Natural killer cell (primary cell): ENCODE data around the gene SLFN12. TPM values are rescaled to one million over a fixed set of nuclear protein-coding genes. Genes with fewer than 3 reads are reported as not detected.
A peak's percentile ranks its signal among the peaks of the same experiment; 100 is the strongest.

Experiments used
- ATAC-seq, 3 donors: fragments of 150-1000 bp in 2 of 3; fragments of 200-7000 bp in 1 of 3; cut with Tn5 transposase; 1 replicate in 1 of 3; 2 replicates in 2 of 3; pipeline ENCODE4 v1.10.0; 2021; ENCODE audit warnings: mild to moderate bottlenecking in 2 of 3, moderate library complexity in 2 of 3
- DNase-seq, 2 donors: peaks; one replicate each; pipeline versions ENCODE4 v3.0.0 to v3.0.0-alpha.2; 2013 to 2021; ENCODE audit warnings: mixed read lengths in 1 of 2
- H3K27ac ChIP-seq: one replicate; pipeline ENCODE4 v1.5.1; 2013; ENCODE audit warnings: mild to moderate bottlenecking, low read length
- H3K27me3 ChIP-seq: one replicate; pipeline ENCODE4 v1.6.1; 2013; ENCODE audit warnings: low read length; ENCODE audit not compliant: control insufficient read depth, insufficient read depth
- H3K36me3 ChIP-seq: one replicate; pipeline ENCODE4 v1.6.1; 2013; ENCODE audit warnings: low read length; ENCODE audit not compliant: control insufficient read depth, insufficient read depth
- H3K4me1 ChIP-seq: one replicate; pipeline ENCODE4 v1.6.1; 2013; ENCODE audit warnings: low read length; ENCODE audit not compliant: control insufficient read depth, insufficient read depth
- H3K4me3 ChIP-seq: one replicate; pipeline ENCODE4 v1.5.1; 2013; ENCODE audit warnings: low read length
- H3K9me3 ChIP-seq: one replicate; pipeline ENCODE4 v1.6.1; 2013; ENCODE audit warnings: low read length; ENCODE audit not compliant: control insufficient read depth, insufficient read depth
- H3K27ac Mint-ChIP-seq, 2 donors: one replicate each; pipeline ENCODE4 v1.8.0; 2022; ENCODE audit warnings: mild to moderate bottlenecking in 2 of 2, mixed read lengths in 2 of 2, moderate library complexity in 1 of 2
- H3K27me3 Mint-ChIP-seq, 2 donors: one replicate each; pipeline ENCODE4 v1.8.0; 2022; ENCODE audit warnings: low read depth in 2 of 2, mixed read lengths in 2 of 2
- H3K36me3 Mint-ChIP-seq: one replicate; pipeline ENCODE4 v1.8.0; 2022; ENCODE audit warnings: mixed read lengths
- H3K4me1 Mint-ChIP-seq, 2 donors: one replicate each; pipeline ENCODE4 v1.8.0; 2022; ENCODE audit warnings: mixed read lengths in 2 of 2
- H3K4me3 Mint-ChIP-seq: one replicate; pipeline ENCODE4 v1.8.0; 2022; ENCODE audit warnings: mild to moderate bottlenecking, moderate library complexity, mixed read lengths
- H3K9me3 Mint-ChIP-seq, 2 donors: one replicate each; pipeline ENCODE4 v1.8.0; 2022; ENCODE audit warnings: mixed read lengths in 2 of 2
- CTCF ChIP-seq: fragments of 200-600 bp; IDR thresholded peaks from one replicate; pipeline ENCODE4 v1.8.0; 2022; ENCODE audit warnings: antibody characterized with exemption
- WGBS: methylation state at CpG from one replicate; pipeline ENCODE4 v1.1.7; 2013; ENCODE audit warnings: missing lambda C conversion rate; ENCODE audit not compliant: insufficient coverage; 5-methylcytosine and 5-hydroxymethylcytosine counted together
- intact Hi-C: fragments of 100-400 bp; cut with micrococcal nuclease; formaldehyde crosslinking; loops from one replicate; pipeline ENCODE4 v1.14.2; 2022
- total RNA-seq, 4 donors: library from RNA; stranded (reverse); fragments of 120-200 nt in 1 of 4; gene quantifications; one replicate each; pipeline versions ENCODE4 v1.2.3 to v1.2.4, GENCODE V29; 2013 to 2022

Gene SLFN12
- total RNA-seq, 3 donors from 2014 or later (not counting 1 experiment from before 2014, with no cell fraction given) = 18.6 to 30.9 (median 21.8) TPM

- Histone ChIP-seq H3K36me3 (peaks cover 6% of the 10 kb centered on the region), H3K27me3 (no peaks in the 10 kb centered on the region), H3K4me3 (peak overlapping the region; percentile 91), H3K9me3 (no peaks in the 10 kb centered on the region), H3K4me1 (peaks cover 28% of the 10 kb centered on the region), H3K27ac (peak overlapping the region; percentile 97)
- Mint-ChIP-seq H3K27me3 (no peaks in the 10 kb centered on the region), H3K4me3 (peak overlapping the region; percentile 98), H3K36me3 (peaks cover 12% of the 10 kb centered on the region), H3K27ac (peak overlapping the region; percentile 96 to 98), H3K9me3 (no peaks in the 10 kb centered on the region), H3K4me1 (peaks cover 44 to 46% of the 10 kb centered on the region in 2 donors)
- WGBS = 21% methylated on average over 16 of the region's 16 CpGs
- intact Hi-C loops = loop anchor here (1.0 to 5.0 kb wide), 7 partner anchors 17 to 287 kb away; partner anchors contain the start of genes SLFN11 and SLFN12
- no peak for TF ChIP-seq CTCF
- ATAC-seq = peak in 1 of 3 donors; percentile 2
- no peak for DNase-seq
Observed at GRCh38 chr17:35448899-35449227, 16.6 kb upstream of the SLFN12 start.

DNA sequence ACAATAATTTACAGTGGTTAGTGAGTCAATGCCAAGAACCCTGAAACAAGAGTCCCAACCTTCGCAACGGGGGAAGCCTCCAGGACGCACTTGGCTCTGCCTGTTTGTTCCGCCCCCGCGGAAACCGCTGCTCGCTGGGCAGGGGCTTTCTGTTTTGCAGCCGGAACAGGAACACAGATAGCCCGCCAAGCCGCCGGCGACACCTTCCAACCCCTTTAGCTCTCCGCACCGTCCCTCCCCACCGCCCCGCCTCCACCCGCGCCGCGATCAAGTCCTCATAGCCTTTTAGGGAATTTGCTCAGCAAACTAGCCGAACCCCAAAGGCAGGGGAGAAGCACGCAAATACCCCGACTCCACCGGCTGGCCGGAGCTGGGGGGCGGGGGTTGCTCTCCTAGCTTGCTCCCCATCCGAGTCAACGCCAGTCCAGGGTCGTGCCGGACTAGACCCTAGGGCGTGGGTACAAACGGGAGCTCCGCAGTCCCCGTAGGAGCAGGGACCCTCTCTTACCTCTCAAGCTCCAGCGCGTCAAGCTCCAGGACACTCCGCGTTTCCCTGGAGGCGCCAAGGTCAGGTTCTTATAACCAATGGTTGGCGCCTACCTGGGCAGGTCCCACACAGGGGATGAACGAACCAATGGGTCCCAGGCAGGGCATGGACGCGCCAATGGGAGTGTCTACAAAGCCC lies 16.1 kb upstream of the SLFN12 start, which contains the start of gene SLFN13:
Gene SLFN13 (minus strand): TSS at position 553 of the 685 bp plus-strand sequence. CDS start 3,086 bp downstream, outside the sequence.
- DNase-seq = peak; percentile 80 to 91
- 1% methylated on average over 44 of the region's 44 CpGs for WGBS
- H3K4me3 ChIP-seq = peak within 1 kb of the TSS; percentile 91

GRCh38 chr17:35447499-35447898 lies 15.2 kb upstream of the SLFN12 start:
- intact Hi-C loops = loop anchor here (5.0 kb wide), 2 partner anchors 75 to 285 kb away; partner anchors contain the start of gene SLFN11
- Mint-ChIP-seq H3K4me1 (peaks cover 44 to 46% of the 10 kb centered on the region in 2 donors), H3K4me3 (peak overlapping the region; percentile 98), H3K27ac (peak overlapping the region; percentile 96 to 98), H3K27me3 (no peaks in the 10 kb centered on the region), H3K9me3 (no peaks in the 10 kb centered on the region), H3K36me3 (peaks cover 12% of the 10 kb centered on the region)
- 54% methylated on average over 3 of the region's 3 CpGs for WGBS
- DNase-seq (no peak), ATAC-seq (no peak)
- Histone ChIP-seq H3K36me3 (peaks cover 9% of the 10 kb centered on the region), H3K4me1 (peaks cover 28% of the 10 kb centered on the region), H3K9me3 (no peaks in the 10 kb centered on the region), H3K4me3 (peak overlapping the region; percentile 91), H3K27me3 (no peaks in the 10 kb centered on the region), H3K27ac (peak overlapping the region; percentile 97)
- TF ChIP-seq CTCF = no peak

More for the DNA sequence above, 16.1 kb upstream of the SLFN12 start, which contains the start of gene SLFN13:
- no peaks in the 10 kb centered on the region for H3K27me3 Mint-ChIP-seq
- H3K9me3 Mint-ChIP-seq = no peaks in the 10 kb centered on the region
- peak within 1 kb of the TSS; percentile 98 for H3K4me3 Mint-ChIP-seq
- H3K36me3 Mint-ChIP-seq = peaks cover 12% of the 10 kb centered on the region
- intact Hi-C loops = loop anchor here (1.0 to 5.0 kb wide), 6 partner anchors 16 to 286 kb away; partner anchors contain the start of genes SLFN11 and SLFN12
- TF ChIP-seq CTCF = no peak
- Histone ChIP-seq H3K27ac (peak within 1 kb of the TSS; percentile 97), H3K9me3 (no peaks in the 10 kb centered on the region), H3K27me3 (no peaks in the 10 kb centered on the region), H3K36me3 (peaks cover 6% of the 10 kb centered on the region), H3K4me1 (peaks cover 28% of the 10 kb centered on the region)
- peak within 1 kb of the TSS; percentile 96 to 98 for H3K27ac Mint-ChIP-seq
- ATAC-seq = peak; percentile 79 to 91 (median 86)
- H3K4me1 Mint-ChIP-seq = peaks cover 44 to 46% of the 10 kb centered on the region in 2 donors
